GM19193 (cell line): ENCODE results near the gene POU6F1.

Experiments
- POLR2A ChIP-seq: IDR thresholded peaks from 4 replicates; pipeline ENCODE4 v1.6.1; 2011; ENCODE audit not compliant: insufficient read depth, insufficient read length; ENCODE audit errors: extremely low read depth

POU6F1 gene

DNA sequence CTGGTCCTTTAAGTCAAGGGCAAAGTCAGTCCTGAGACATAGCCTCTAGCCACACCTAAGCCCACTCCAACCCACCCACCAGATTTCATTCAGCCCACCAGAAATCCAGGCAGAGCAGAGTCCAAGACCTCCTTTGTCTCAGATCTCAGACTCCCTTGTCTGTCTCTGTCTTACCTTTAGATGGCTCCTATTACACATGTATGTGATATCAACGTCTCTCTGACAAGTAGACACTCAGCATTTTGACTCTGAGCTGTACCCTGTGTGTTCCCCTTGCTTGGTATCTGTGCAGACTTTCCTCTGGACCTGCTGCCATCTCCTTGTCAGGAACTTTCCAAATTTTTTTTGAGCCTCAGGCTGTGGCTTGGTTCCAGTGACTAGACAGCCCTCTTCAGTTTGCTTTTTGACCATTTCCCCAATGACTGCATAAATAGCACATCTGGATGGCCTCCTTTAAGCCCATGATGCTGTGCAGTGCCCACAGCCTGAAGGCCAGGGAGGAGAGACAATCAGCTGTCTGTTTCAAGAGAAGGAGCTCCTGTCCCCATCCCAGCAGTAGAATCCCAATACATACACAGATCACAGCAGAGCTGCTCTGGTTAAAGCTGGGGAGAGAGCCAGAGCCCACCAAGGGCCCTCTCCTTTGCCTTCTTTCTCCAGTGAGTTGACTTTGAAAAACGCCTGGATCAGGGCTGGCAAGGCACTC, 7.0 kb downstream of the POU6F1 start:
- TF ChIP-seq POLR2A, result no peak

GRCh38 chr12:51209259-51209658, 8.6 kb downstream of the POU6F1 start:
- TF ChIP-seq POLR2A, result no peak

DNA sequence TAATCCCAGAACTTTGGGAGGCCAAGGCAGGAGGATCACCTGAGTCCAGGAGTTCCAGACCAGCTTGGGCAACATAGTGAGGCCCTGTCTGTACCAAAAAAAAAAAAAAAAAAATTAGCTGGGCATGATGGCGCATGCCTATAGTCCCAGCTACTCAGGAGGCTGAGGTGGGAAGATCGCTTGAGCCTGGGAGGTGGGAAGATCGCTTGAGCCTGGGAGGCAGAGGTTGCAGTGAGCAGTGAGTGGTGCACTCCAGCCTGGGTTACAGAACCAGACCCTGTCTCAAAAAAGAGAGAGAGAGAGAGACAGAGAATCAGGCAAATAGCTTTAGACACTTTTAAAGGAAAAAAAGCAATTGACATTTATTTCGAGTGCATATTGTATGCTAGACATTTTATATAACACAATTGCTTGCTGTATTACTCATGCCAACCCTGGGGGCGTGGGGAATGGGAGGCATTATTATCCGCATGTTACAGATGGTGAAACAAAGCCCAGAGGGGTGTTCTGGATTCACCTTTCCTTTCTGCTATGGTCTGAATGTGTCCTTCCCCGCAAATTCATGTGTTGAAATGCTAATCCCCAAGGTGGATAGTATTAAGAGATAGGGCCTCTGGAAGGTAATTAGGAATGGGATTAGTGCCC, 9.7 kb downstream of the POU6F1 start:
- no peak for TF ChIP-seq POLR2A

DNA sequence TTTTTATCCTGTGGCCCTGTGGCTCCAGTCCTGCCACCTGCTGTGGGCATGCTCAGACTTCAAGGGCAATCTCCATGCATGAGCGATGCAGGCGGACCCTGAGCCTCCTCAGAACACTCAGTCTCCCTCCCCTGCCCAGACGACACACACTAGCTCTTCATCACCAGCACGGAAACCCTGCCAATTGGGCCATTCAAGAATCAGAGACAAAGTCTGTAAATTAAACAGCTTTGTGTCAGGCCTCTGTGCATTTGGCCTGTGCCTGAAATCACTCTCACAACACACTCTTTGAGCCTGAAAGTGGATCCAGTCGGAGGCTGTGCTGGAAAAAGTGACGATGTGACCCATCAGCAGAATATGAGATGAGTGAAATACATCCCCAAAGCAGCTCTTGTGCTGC, 12.5 kb downstream of the POU6F1 start:
- no peak for TF ChIP-seq POLR2A

DNA sequence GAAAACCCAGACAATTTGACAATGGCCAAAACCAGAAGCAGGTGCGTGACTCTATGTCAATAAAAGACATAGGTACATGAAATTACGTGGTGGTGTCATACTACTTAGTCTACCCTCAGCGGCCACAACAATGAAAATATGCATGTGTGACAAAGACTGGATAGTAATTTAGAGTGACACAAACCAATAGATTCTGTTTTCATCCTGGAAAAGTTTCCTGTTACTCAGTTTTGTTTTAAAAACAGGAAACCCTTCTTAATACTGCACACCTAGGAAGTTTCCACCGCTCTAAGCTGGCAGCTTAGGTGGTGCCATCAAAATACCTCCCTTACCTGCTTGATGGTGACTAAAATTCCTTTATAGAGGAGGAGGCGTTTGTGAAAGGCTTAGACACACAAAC, 15.1 kb downstream of the POU6F1 start:
- no peak for TF ChIP-seq POLR2A

GRCh38 chr12:51200806-51201205, 17.1 kb downstream of the POU6F1 start:
- TF ChIP-seq POLR2A, result no peak

- no peak for TF ChIP-seq POLR2A
These were observed 17.7 kb downstream of the POU6F1 start for GRCh38 chr12:51200156-51200555.

DNA sequence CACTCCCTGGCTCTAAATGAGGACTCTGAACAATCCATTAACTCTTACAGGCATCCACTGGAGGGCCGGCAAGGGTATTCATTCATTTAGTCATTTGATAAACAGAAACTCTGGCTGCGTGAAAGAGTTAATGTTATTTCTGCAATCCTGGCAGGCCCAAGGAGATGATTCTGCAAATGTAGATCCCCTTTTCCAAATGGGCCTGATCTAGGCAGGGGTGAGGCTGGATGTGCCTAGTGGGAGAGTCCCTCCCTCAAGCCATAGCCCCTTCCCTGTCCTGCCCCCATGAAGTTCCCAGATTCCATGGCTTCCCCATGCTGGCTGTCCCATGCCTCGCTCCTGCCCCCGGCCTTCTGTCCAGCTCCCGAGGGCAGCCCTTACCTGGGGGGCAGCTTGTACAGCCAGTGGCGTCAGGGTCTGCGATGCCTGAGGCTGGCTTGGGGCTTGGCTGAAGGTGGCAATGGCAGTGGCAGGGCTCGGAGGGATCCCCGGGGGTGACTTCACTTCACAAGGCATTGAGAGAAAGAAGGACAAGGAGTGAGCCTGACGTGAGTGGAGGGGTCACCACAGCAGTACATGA, 18.4 kb downstream of the POU6F1 start:
- no peak for TF ChIP-seq POLR2A

- TF ChIP-seq POLR2A, result no peak
These were observed 19.1 kb downstream of the POU6F1 start for GRCh38 chr12:51198568-51199365.

GRCh38 chr12:51197736-51198567, 19.9 kb downstream of the POU6F1 start:
- no peak for TF ChIP-seq POLR2A

- TF ChIP-seq POLR2A, result no peak
These were observed 21.3 kb downstream of the POU6F1 start for GRCh38 chr12:51196547-51196946.

GRCh38 chr12:51195841-51196240, 22.0 kb downstream of the POU6F1 start:
- TF ChIP-seq POLR2A, result no peak

DNA sequence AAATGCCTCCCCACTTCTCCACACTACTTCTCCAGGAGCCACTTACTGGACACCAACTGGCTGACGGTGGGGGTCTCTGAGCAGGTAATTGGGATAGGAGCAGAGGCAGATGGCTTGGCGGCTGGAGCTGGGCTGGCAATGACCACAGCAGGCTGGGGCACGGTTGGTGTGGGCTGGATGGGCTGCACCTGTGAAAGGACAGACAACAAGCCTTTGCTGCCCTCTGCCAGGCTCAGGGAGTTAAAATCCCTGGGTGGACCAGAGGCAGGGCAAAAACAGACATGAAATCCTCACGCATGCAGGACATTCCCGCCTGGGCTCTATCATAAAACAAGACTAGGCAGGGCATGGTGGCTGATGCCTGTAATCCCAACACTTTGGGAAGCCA, 25.6 kb downstream of the POU6F1 start:
- no peak for TF ChIP-seq POLR2A

GRCh38 chr12:51191516-51192283, 26.2 kb downstream of the POU6F1 start:
- TF ChIP-seq POLR2A, result no peak
